DOHH2 (cell line): Measurements from ENCODE around the gene TTC7B.

ENCODE experiments used
- EZH2phosphoT487 ChIP-seq: fragments of 200-600 bp; sonication (generic); IDR thresholded peaks from 2 replicates; pipeline ENCODE4 v1.6.1; 2017; ENCODE audit warnings: borderline replicate concordance, mild to moderate bottlenecking, antibody characterized with exemption, low read length, moderate library complexity, mixed read lengths
- TF ChIP-seq, protein P1 (sequence below): fragments of 200-600 bp; sonication (generic); IDR thresholded peaks from one replicate; pipeline ENCODE4 v1.5.1; 2014; ENCODE audit warnings: antibody characterized with exemption, mild to moderate bottlenecking, low read depth, low read length; ENCODE audit not compliant: poor library complexity, severe bottlenecking

GRCh38 chr14:90621201-90621600 lies 195.0 kb downstream of the TTC7B start:
- TF ChIP-seq, protein P1, sequence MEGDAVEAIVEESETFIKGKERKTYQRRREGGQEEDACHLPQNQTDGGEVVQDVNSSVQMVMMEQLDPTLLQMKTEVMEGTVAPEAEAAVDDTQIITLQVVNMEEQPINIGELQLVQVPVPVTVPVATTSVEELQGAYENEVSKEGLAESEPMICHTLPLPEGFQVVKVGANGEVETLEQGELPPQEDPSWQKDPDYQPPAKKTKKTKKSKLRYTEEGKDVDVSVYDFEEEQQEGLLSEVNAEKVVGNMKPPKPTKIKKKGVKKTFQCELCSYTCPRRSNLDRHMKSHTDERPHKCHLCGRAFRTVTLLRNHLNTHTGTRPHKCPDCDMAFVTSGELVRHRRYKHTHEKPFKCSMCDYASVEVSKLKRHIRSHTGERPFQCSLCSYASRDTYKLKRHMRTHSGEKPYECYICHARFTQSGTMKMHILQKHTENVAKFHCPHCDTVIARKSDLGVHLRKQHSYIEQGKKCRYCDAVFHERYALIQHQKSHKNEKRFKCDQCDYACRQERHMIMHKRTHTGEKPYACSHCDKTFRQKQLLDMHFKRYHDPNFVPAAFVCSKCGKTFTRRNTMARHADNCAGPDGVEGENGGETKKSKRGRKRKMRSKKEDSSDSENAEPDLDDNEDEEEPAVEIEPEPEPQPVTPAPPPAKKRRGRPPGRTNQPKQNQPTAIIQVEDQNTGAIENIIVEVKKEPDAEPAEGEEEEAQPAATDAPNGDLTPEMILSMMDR = no peak
- TF ChIP-seq EZH2phosphoT487 = no peak
